DND-41 (cell line): ENCODE measurements around the gene FREM2.

Source experiments
- ATAC-seq: fragments of 200-7000 bp; cut with Tn5 transposase; 3 replicates; pipeline ENCODE4 v1.9.1; 2021; ENCODE audit warnings: low read depth; ENCODE audit not compliant: insufficient read depth
- DNase-seq: peaks from one replicate; pipeline ENCODE4 v3.0.0-alpha.2; 2020
- H2AFZ ChIP-seq: 2 replicates; pipeline ENCODE4 v1.6.0; 2012; ENCODE audit warnings: low read depth, low read length
- H3K27ac ChIP-seq: 2 replicates; pipeline ENCODE4 v1.5.1; 2012; ENCODE audit warnings: low read length, inconsistent platforms
- H3K27me3 ChIP-seq: fragments of 200-600 bp; sonication (generic); 2 replicates; pipeline ENCODE4 v1.6.0; 2012; ENCODE audit warnings: low read length, mild to moderate bottlenecking, inconsistent platforms; ENCODE audit not compliant: insufficient read depth, poor library complexity
- H3K36me3 ChIP-seq: 2 replicates; pipeline ENCODE4 v1.5.1; 2012; ENCODE audit warnings: low read length, inconsistent platforms; ENCODE audit not compliant: insufficient read depth
- H3K4me1 ChIP-seq: 2 replicates; pipeline ENCODE4 v1.5.1; 2012; ENCODE audit warnings: mild to moderate bottlenecking, low read length; ENCODE audit not compliant: insufficient read depth
- H3K4me2 ChIP-seq: 2 replicates; pipeline ENCODE4 v1.6.0; 2012; ENCODE audit warnings: mild to moderate bottlenecking, moderate library complexity, low read length, inconsistent platforms; ENCODE audit not compliant: insufficient read depth
- H3K4me3 ChIP-seq, 2 experiments: fragments of 200-600 bp in 1 of 2; shearing (Covaris generic) in 1 of 2; 2 replicates each; pipeline ENCODE4 v1.5.1; 2012 to 2016; ENCODE audit warnings: inconsistent platforms in 2 of 2, low read length in 2 of 2, mild to moderate bottlenecking in 2 of 2, low read depth in 1 of 2, moderate library complexity in 1 of 2
- H3K79me2 ChIP-seq: 2 replicates; pipeline ENCODE4 v1.6.0; 2012; ENCODE audit warnings: low read length, inconsistent platforms; ENCODE audit not compliant: insufficient read depth
- H3K9ac ChIP-seq: 2 replicates; pipeline ENCODE4 v1.6.0; 2012; ENCODE audit warnings: low read depth, mild to moderate bottlenecking, inconsistent platforms, low read length, moderate library complexity
- H3K9me3 ChIP-seq: 2 replicates; pipeline ENCODE4 v1.5.1; 2012; ENCODE audit warnings: low read length, moderate library complexity, mild to moderate bottlenecking, inconsistent platforms; ENCODE audit not compliant: insufficient read depth, severe bottlenecking
- H4K20me1 ChIP-seq: 2 replicates; pipeline ENCODE4 v1.6.0; 2012; ENCODE audit warnings: low read length; ENCODE audit not compliant: insufficient read depth
- EZH2 ChIP-seq: IDR thresholded peaks from 3 replicates; pipeline ENCODE4 v1.6.1; 2012; ENCODE audit warnings: borderline replicate concordance, low read depth, mild to moderate bottlenecking, moderate library complexity, low read length, inconsistent platforms; ENCODE audit not compliant: severe bottlenecking
- TF ChIP-seq, protein P1 (sequence below): IDR thresholded peaks from 2 replicates; pipeline ENCODE4 v1.5.1; 2012; ENCODE audit warnings: borderline replicate concordance, low read length, moderate library complexity, mild to moderate bottlenecking; ENCODE audit not compliant: poor library complexity, severe bottlenecking; ENCODE audit errors: extremely low read depth

FREM2 gene

DNA sequence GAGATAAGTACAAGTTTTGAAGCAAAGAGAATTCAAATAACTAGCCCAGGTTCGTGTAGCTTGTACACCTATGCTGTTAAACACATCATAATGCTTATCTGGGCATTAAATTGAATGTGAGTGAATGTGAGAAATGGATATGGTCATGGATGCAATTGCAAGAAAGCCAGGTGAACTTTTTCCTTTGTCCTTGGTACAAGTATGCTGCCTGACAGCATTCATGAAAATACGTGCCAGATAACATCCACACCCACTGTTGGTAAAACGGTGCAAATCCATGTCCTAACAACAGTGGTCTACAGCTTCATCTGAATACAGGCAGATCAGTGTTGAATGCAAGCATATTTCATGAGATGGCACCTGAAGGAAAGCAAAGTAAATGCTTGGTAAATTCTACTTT lies 181.5 kb downstream of the FREM2 start:
- TF ChIP-seq, protein P1, sequence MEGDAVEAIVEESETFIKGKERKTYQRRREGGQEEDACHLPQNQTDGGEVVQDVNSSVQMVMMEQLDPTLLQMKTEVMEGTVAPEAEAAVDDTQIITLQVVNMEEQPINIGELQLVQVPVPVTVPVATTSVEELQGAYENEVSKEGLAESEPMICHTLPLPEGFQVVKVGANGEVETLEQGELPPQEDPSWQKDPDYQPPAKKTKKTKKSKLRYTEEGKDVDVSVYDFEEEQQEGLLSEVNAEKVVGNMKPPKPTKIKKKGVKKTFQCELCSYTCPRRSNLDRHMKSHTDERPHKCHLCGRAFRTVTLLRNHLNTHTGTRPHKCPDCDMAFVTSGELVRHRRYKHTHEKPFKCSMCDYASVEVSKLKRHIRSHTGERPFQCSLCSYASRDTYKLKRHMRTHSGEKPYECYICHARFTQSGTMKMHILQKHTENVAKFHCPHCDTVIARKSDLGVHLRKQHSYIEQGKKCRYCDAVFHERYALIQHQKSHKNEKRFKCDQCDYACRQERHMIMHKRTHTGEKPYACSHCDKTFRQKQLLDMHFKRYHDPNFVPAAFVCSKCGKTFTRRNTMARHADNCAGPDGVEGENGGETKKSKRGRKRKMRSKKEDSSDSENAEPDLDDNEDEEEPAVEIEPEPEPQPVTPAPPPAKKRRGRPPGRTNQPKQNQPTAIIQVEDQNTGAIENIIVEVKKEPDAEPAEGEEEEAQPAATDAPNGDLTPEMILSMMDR, result no peak
- TF ChIP-seq EZH2, result no peak
- Histone ChIP-seq H4K20me1 (no peaks in the 10 kb centered on the region), H3K27ac (no peak overlapping the region), H3K27me3 (no peaks in the 10 kb centered on the region), H2AFZ (no peak overlapping the region), H3K9ac (no peak overlapping the region), H3K4me2 (no peak overlapping the region), H3K36me3 (no peaks in the 10 kb centered on the region), H3K4me3 (no peak overlapping the region), H3K79me2 (no peaks in the 10 kb centered on the region), H3K4me1 (no peaks in the 10 kb centered on the region), H3K9me3 (no peaks in the 10 kb centered on the region)
- no peak for ATAC-seq
- no peak for DNase-seq

DNA sequence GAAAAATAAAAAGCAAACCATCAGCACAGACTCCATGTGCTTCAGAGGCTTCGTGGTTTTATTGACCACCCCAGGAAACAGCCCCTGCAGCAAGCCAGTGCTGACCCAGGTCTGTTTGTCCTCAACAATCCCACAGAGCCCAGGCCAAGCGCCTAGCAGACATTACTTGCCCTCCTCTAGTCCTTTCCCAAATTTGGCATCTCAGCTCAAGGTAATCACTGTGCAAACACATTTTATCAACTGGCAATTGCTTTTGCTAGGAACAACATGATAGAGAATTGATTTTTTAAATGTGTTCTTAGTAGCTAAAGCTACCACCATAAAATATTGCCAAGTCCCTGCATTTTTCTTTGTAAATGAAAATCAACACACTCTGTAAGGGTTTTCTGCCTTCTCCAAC lies 182.0 kb downstream of the FREM2 start:
- H3K9ac ChIP-seq, result no peak overlapping the region
- H3K79me2 ChIP-seq, result no peaks in the 10 kb centered on the region
- H3K27me3 ChIP-seq, result no peaks in the 10 kb centered on the region
- ATAC-seq (no peak), DNase-seq (no peak)
- H3K4me1 ChIP-seq, result no peaks in the 10 kb centered on the region
- no peak overlapping the region for H3K4me3 ChIP-seq
- no peak for TF ChIP-seq EZH2
- TF ChIP-seq, protein P1, result no peak
- no peak overlapping the region for H2AFZ ChIP-seq
- H3K27ac ChIP-seq, result no peak overlapping the region
- H3K36me3 ChIP-seq, result no peaks in the 10 kb centered on the region
- H4K20me1 ChIP-seq, result no peaks in the 10 kb centered on the region
- H3K9me3 ChIP-seq, result no peaks in the 10 kb centered on the region
- no peak overlapping the region for H3K4me2 ChIP-seq

DNA sequence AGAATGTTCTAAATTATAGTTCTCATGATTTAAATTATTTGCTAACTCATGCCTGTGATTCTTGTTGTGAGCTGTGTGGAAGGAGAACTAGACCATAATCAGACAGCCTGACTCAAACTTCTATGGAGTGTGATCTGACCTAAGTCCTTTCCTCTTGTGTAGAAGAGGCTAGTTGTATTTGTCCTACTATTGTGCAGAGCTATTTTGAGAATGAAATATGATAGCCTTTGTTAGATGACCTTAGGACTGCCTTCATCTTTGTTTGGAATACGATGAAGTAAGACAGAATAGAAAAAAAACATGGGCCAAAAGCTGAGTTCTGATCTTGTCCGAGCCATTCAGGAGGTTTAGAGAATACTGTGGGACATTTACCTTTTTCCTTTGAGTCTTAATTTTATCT lies 184.4 kb downstream of the FREM2 start:
- no peaks in the 10 kb centered on the region for H4K20me1 ChIP-seq
- no peaks in the 10 kb centered on the region for H3K9me3 ChIP-seq
- H3K9ac ChIP-seq, result no peak overlapping the region
- no peaks in the 10 kb centered on the region for H3K27me3 ChIP-seq
- no peak overlapping the region for H2AFZ ChIP-seq
- H3K4me1 ChIP-seq, result no peaks in the 10 kb centered on the region
- H3K79me2 ChIP-seq, result no peaks in the 10 kb centered on the region
- no peak overlapping the region for H3K4me3 ChIP-seq
- no peak for ATAC-seq
- DNase-seq, result no peak
- H3K27ac ChIP-seq, result no peak overlapping the region
- no peak overlapping the region for H3K4me2 ChIP-seq
- TF ChIP-seq, protein P1, result no peak
- no peak for TF ChIP-seq EZH2
- no peaks in the 10 kb centered on the region for H3K36me3 ChIP-seq

DNA sequence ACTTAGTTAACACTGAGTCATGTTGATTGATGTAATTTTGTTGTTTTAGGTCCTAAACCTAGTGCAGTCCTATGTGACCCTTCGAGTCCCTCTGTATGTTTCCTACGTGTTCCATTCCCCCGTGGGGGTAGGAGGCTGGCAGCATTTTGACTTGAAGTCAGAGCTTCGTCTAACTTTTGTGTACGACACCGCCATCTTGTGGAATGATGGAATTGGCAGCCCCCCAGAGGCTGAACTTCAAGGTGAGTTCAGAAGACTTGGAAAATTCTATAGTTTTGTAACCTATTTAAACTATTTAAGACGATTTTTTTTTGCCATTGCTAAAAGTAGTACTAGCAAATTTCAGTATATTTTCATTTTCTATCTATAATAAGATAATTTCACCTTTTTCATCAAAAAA lies 185.8 kb downstream of the FREM2 start:
- TF ChIP-seq EZH2, result no peak
- TF ChIP-seq, protein P1, result peak; percentile 49
- Histone ChIP-seq H3K27ac (no peak overlapping the region), H3K27me3 (no peaks in the 10 kb centered on the region), H3K9me3 (no peaks in the 10 kb centered on the region), H4K20me1 (no peaks in the 10 kb centered on the region), H2AFZ (no peak overlapping the region), H3K36me3 (no peaks in the 10 kb centered on the region), H3K4me2 (no peak overlapping the region), H3K79me2 (no peaks in the 10 kb centered on the region), H3K4me1 (no peaks in the 10 kb centered on the region), H3K4me3 (no peak overlapping the region), H3K9ac (no peak overlapping the region)
- ATAC-seq (no peak), DNase-seq (peak; percentile 18)
